ENCODE results near the gene ANKRD34B. TPM values are rescaled to one million over a fixed set of nuclear protein-coding genes. Genes with fewer than 3 reads are reported as not detected.

ANKRD34B gene
- total RNA-seq, 1 donor from 2014 or later, result 0.20 TPM

GRCh38 chr5:80597500-80597899, 27.4 kb upstream of the ANKRD34B start:
- FAIRE-seq (no peak), DNase-seq (ENCODE audit: low read depth) (no peak)
- H3K4me3 ChIP-seq (ENCODE audit: insufficient read depth, low read depth, low read length), result no peak overlapping the region
- H2AFZ ChIP-seq (ENCODE audit: low read depth, low read length), result no peak overlapping the region
- Mint-ChIP-seq H3K27me3 (ENCODE audit: low read depth, unreplicated experiment) (peaks cover 1% of the 10 kb centered on the region), H3K4me3 (ENCODE audit: unreplicated experiment) (no peak overlapping the region), H3K27ac (ENCODE audit: unreplicated experiment) (no peak overlapping the region), H3K36me3 (ENCODE audit: low read depth, unreplicated experiment) (no peaks in the 10 kb centered on the region), H3K9me3 (ENCODE audit: unreplicated experiment) (peaks cover 2% of the 10 kb centered on the region), H3K4me1 (ENCODE audit: low read depth, unreplicated experiment) (no peaks in the 10 kb centered on the region)
- H3K9ac ChIP-seq (ENCODE audit: low read length), result no peak overlapping the region
- H3K4me1 ChIP-seq (ENCODE audit: insufficient read depth, low read length), result no peaks in the 10 kb centered on the region
- no peaks in the 10 kb centered on the region for H3K9me3 ChIP-seq (ENCODE audit: insufficient read depth, low read depth, low read length)
- H3K4me2 ChIP-seq (ENCODE audit: low read length), result no peak overlapping the region
- H4K20me1 ChIP-seq (ENCODE audit: insufficient read depth, low read length), result no peaks in the 10 kb centered on the region
- H3K36me3 ChIP-seq (ENCODE audit: insufficient read depth, low read length), result no peaks in the 10 kb centered on the region
- no peak overlapping the region for H3K27ac ChIP-seq (ENCODE audit: low read depth, low read length)
- no peaks in the 10 kb centered on the region for H3K79me2 ChIP-seq (ENCODE audit: insufficient read depth, low read length)
- TF ChIP-seq EZH2 (IDR thresholded peaks at IDR 0.05; ENCODE audit: insufficient read depth, low read length) (no peak), CTCF (IDR thresholded peaks at IDR 0.05; ENCODE audit: insufficient read depth, low read depth, low read length) (no peak)
- H3K27me3 ChIP-seq (ENCODE audit: insufficient read depth, low read length), result no peaks in the 10 kb centered on the region

- no peaks in the 10 kb centered on the region for H3K9me3 ChIP-seq (ENCODE audit: insufficient read depth, low read depth, low read length)
- no peaks in the 10 kb centered on the region for H3K36me3 ChIP-seq (ENCODE audit: insufficient read depth, low read length)
- Mint-ChIP-seq H3K27ac (ENCODE audit: unreplicated experiment) (no peak overlapping the region), H3K27me3 (ENCODE audit: low read depth, unreplicated experiment) (no peaks in the 10 kb centered on the region), H3K4me3 (ENCODE audit: unreplicated experiment) (no peak overlapping the region), H3K9me3 (ENCODE audit: unreplicated experiment) (no peaks in the 10 kb centered on the region), H3K4me1 (ENCODE audit: low read depth, unreplicated experiment) (no peaks in the 10 kb centered on the region), H3K36me3 (ENCODE audit: low read depth, unreplicated experiment) (no peaks in the 10 kb centered on the region)
- no peak for DNase-seq (ENCODE audit: low read depth)
- no peak overlapping the region for H3K4me3 ChIP-seq (ENCODE audit: insufficient read depth, low read depth, low read length)
- no peaks in the 10 kb centered on the region for H3K27me3 ChIP-seq (ENCODE audit: insufficient read depth, low read length)
- H3K79me2 ChIP-seq (ENCODE audit: insufficient read depth, low read length), result no peaks in the 10 kb centered on the region
- H2AFZ ChIP-seq (ENCODE audit: low read depth, low read length), result no peak overlapping the region
- no peak overlapping the region for H3K27ac ChIP-seq (ENCODE audit: low read depth, low read length)
- no peak overlapping the region for H3K4me2 ChIP-seq (ENCODE audit: low read length)
- no peak for FAIRE-seq
- no peaks in the 10 kb centered on the region for H4K20me1 ChIP-seq (ENCODE audit: insufficient read depth, low read length)
- no peak overlapping the region for H3K9ac ChIP-seq (ENCODE audit: low read length)
- TF ChIP-seq CTCF (IDR thresholded peaks at IDR 0.05; ENCODE audit: insufficient read depth, low read depth, low read length), result no peak
- TF ChIP-seq EZH2 (IDR thresholded peaks at IDR 0.05; ENCODE audit: insufficient read depth, low read length), result no peak
- H3K4me1 ChIP-seq (ENCODE audit: insufficient read depth, low read length), result no peaks in the 10 kb centered on the region
These were observed 24.7 kb upstream of the ANKRD34B start for GRCh38 chr5:80594810-80595209.

GRCh38 chr5:80592761-80593160, 22.7 kb upstream of the ANKRD34B start:
- FAIRE-seq, result no peak
- TF ChIP-seq EZH2 (IDR thresholded peaks at IDR 0.05; ENCODE audit: insufficient read depth, low read length), result no peak
- TF ChIP-seq CTCF (IDR thresholded peaks at IDR 0.05; ENCODE audit: insufficient read depth, low read depth, low read length), result no peak
- no peak for DNase-seq (ENCODE audit: low read depth)
- Histone ChIP-seq H3K27ac (ENCODE audit: low read depth, low read length) (no peak overlapping the region), H3K4me2 (ENCODE audit: low read length) (no peak overlapping the region), H3K9ac (ENCODE audit: low read length) (no peak overlapping the region), H2AFZ (ENCODE audit: low read depth, low read length) (no peak overlapping the region), H3K79me2 (ENCODE audit: insufficient read depth, low read length) (no peaks in the 10 kb centered on the region), H3K9me3 (ENCODE audit: insufficient read depth, low read depth, low read length) (no peaks in the 10 kb centered on the region), H3K36me3 (ENCODE audit: insufficient read depth, low read length) (no peaks in the 10 kb centered on the region), H3K4me3 (ENCODE audit: insufficient read depth, low read depth, low read length) (no peak overlapping the region), H3K4me1 (ENCODE audit: insufficient read depth, low read length) (no peaks in the 10 kb centered on the region), H3K27me3 (ENCODE audit: insufficient read depth, low read length) (no peaks in the 10 kb centered on the region), H4K20me1 (ENCODE audit: insufficient read depth, low read length) (no peaks in the 10 kb centered on the region)
- Mint-ChIP-seq H3K4me1 (ENCODE audit: low read depth, unreplicated experiment) (no peaks in the 10 kb centered on the region), H3K27ac (ENCODE audit: unreplicated experiment) (no peak overlapping the region), H3K27me3 (ENCODE audit: low read depth, unreplicated experiment) (no peaks in the 10 kb centered on the region), H3K36me3 (ENCODE audit: low read depth, unreplicated experiment) (no peaks in the 10 kb centered on the region), H3K4me3 (ENCODE audit: unreplicated experiment) (no peak overlapping the region), H3K9me3 (ENCODE audit: unreplicated experiment) (no peaks in the 10 kb centered on the region)
